Measurements from ENCODE around the gene ATP8A2. TPM values are rescaled to one million over a fixed set of nuclear protein-coding genes. Genes with fewer than 3 reads are reported as not detected.

The ATP8A2 gene
- total and polyA plus RNA-seq, 4 donors, result 0.31 to 2.7 (median 1.1) TPM

- TF ChIP-seq, protein P1, sequence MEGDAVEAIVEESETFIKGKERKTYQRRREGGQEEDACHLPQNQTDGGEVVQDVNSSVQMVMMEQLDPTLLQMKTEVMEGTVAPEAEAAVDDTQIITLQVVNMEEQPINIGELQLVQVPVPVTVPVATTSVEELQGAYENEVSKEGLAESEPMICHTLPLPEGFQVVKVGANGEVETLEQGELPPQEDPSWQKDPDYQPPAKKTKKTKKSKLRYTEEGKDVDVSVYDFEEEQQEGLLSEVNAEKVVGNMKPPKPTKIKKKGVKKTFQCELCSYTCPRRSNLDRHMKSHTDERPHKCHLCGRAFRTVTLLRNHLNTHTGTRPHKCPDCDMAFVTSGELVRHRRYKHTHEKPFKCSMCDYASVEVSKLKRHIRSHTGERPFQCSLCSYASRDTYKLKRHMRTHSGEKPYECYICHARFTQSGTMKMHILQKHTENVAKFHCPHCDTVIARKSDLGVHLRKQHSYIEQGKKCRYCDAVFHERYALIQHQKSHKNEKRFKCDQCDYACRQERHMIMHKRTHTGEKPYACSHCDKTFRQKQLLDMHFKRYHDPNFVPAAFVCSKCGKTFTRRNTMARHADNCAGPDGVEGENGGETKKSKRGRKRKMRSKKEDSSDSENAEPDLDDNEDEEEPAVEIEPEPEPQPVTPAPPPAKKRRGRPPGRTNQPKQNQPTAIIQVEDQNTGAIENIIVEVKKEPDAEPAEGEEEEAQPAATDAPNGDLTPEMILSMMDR (IDR thresholded peaks at IDR 0.05; ENCODE audit: control extremely low read depth, extremely low read depth), result no peak
- H3K27me3 ChIP-seq (ENCODE audit: control insufficient read depth in 3 of 3, insufficient read depth in 3 of 3, low read length in 2 of 3), result no peaks in the 10 kb centered on the region
- 19 to 29% methylated on average over 10 of the region's 10 CpGs for WGBS, 2 donors
- H3K9me3 ChIP-seq (ENCODE audit: control insufficient read depth in 4 of 4, insufficient read depth in 3 of 4, low read length in 3 of 4), result peaks cover 0 to 2% (median 0%) of the 10 kb centered on the region in 4 donors
- H3K9ac ChIP-seq (ENCODE audit: insufficient read depth in 1 of 2, low read length in 2 of 2), result no peak overlapping the region
- ATAC-seq (ENCODE audit: insufficient read depth, low FRiP score) (no peak), DNase-seq (peak in 2 of 3 donors; percentile 29 to 50)
- H3K4me1 ChIP-seq (ENCODE audit: control insufficient read depth in 5 of 5, insufficient read depth in 5 of 5, low read length in 5 of 5), result peaks cover 0 to 11% (median 2%) of the 10 kb centered on the region in 5 donors
- H3K27ac ChIP-seq (ENCODE audit: low read depth in 1 of 2, low read length in 1 of 2), result no peak overlapping the region
- no peak overlapping the region for H3K4me3 ChIP-seq
- H3K36me3 ChIP-seq (ENCODE audit: control insufficient read depth in 4 of 4, insufficient read depth in 4 of 4, low read length in 4 of 4), result no peaks in the 10 kb centered on the region
Measured at GRCh38 chr13:25977216-25977615, 605.4 kb downstream of the ATP8A2 start.

DNA sequence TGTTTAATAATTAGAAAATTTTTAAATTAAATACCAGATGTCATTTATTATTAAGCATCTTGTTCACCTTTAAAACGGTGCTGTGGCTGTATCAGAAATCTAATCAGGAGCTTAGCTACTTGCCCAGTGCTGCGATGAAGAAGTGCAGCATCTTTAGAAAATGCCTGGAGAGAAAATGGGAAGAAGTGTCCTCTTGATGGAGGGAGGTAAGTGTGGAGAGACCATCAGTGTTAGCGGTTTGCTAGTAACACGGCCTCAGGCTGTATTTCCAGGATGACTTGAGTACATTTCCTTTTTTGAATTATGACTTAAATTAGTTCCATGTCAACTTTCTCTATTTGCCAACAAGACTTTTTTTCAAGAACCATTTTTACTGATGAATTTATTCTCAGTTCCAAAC is 605.9 kb downstream of the ATP8A2 start:
- TF ChIP-seq, protein P1 (IDR thresholded peaks at IDR 0.05; ENCODE audit: control extremely low read depth, extremely low read depth), result no peak
- Histone ChIP-seq H3K9me3 (ENCODE audit: control insufficient read depth in 4 of 4, insufficient read depth in 3 of 4, low read length in 3 of 4) (peaks cover 0 to 2% (median 0%) of the 10 kb centered on the region in 4 donors), H3K9ac (ENCODE audit: insufficient read depth in 1 of 2, low read length in 2 of 2) (no peak overlapping the region), H3K4me3 (no peak overlapping the region), H3K27me3 (ENCODE audit: control insufficient read depth in 3 of 3, insufficient read depth in 3 of 3, low read length in 2 of 3) (no peaks in the 10 kb centered on the region), H3K36me3 (ENCODE audit: control insufficient read depth in 4 of 4, insufficient read depth in 4 of 4, low read length in 4 of 4) (no peaks in the 10 kb centered on the region), H3K27ac (ENCODE audit: low read depth in 1 of 2, low read length in 1 of 2) (no peak overlapping the region), H3K4me1 (ENCODE audit: control insufficient read depth in 5 of 5, insufficient read depth in 5 of 5, low read length in 5 of 5) (peaks cover 0 to 8% (median 0%) of the 10 kb centered on the region in 5 donors)
- DNase-seq (no peak), ATAC-seq (ENCODE audit: insufficient read depth, low FRiP score) (no peak)
- WGBS, 2 donors, result 37 to 41% methylated on average over 4 of the region's 4 CpGs

GRCh38 chr13:25978961-25979360 is 607.2 kb downstream of the ATP8A2 start:
- H3K9ac ChIP-seq (ENCODE audit: insufficient read depth in 1 of 2, low read length in 2 of 2), result no peak overlapping the region
- WGBS, 2 donors, result 92 to 97% methylated on average over 2 of the region's 2 CpGs

More at GRCh38 chr13:25978961-25979360, 607.2 kb downstream of the ATP8A2 start:
- peaks cover 0 to 2% (median 0%) of the 10 kb centered on the region in 4 donors for H3K9me3 ChIP-seq (ENCODE audit: control insufficient read depth in 4 of 4, insufficient read depth in 3 of 4, low read length in 3 of 4)
- no peaks in the 10 kb centered on the region for H3K36me3 ChIP-seq (ENCODE audit: control insufficient read depth in 4 of 4, insufficient read depth in 4 of 4, low read length in 4 of 4)
- no peaks in the 10 kb centered on the region for H3K27me3 ChIP-seq (ENCODE audit: control insufficient read depth in 3 of 3, insufficient read depth in 3 of 3, low read length in 2 of 3)
- no peak overlapping the region for H3K27ac ChIP-seq (ENCODE audit: low read depth in 1 of 2, low read length in 1 of 2)
- TF ChIP-seq, protein P1 (IDR thresholded peaks at IDR 0.05; ENCODE audit: control extremely low read depth, extremely low read depth), result no peak
- no peak overlapping the region for H3K4me3 ChIP-seq
- DNase-seq (no peak), ATAC-seq (ENCODE audit: insufficient read depth, low FRiP score) (no peak)
- H3K4me1 ChIP-seq (ENCODE audit: control insufficient read depth in 5 of 5, insufficient read depth in 5 of 5, low read length in 5 of 5), result peaks cover 0 to 5% (median 0%) of the 10 kb centered on the region in 5 donors
